Upper lobe of left lung (tissue), 4 donors: ENCODE results near the gene LYZ.

Experiments used
- POLR2A ChIP-seq, 4 donors: fragments of 450-650 bp; IDR thresholded peaks; one replicate each; pipeline ENCODE4 v1.5.1; 2016 to 2017; ENCODE audit warnings: antibody characterized with exemption in 4 of 4, mild to moderate bottlenecking in 2 of 4
- TF ChIP-seq, protein P1 (sequence below), 6 experiments: fragments of 450-650 bp in 4 of 6; fragments of 200-600 bp in 2 of 6; sonication (generic) in 2 of 6; IDR thresholded peaks; one replicate each; pipeline ENCODE4 v1.5.1; 2016 to 2019; ENCODE audit warnings: antibody characterized with exemption in 6 of 6

- TF ChIP-seq, protein P1, sequence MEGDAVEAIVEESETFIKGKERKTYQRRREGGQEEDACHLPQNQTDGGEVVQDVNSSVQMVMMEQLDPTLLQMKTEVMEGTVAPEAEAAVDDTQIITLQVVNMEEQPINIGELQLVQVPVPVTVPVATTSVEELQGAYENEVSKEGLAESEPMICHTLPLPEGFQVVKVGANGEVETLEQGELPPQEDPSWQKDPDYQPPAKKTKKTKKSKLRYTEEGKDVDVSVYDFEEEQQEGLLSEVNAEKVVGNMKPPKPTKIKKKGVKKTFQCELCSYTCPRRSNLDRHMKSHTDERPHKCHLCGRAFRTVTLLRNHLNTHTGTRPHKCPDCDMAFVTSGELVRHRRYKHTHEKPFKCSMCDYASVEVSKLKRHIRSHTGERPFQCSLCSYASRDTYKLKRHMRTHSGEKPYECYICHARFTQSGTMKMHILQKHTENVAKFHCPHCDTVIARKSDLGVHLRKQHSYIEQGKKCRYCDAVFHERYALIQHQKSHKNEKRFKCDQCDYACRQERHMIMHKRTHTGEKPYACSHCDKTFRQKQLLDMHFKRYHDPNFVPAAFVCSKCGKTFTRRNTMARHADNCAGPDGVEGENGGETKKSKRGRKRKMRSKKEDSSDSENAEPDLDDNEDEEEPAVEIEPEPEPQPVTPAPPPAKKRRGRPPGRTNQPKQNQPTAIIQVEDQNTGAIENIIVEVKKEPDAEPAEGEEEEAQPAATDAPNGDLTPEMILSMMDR (IDR thresholded peaks at IDR 0.05) = no peak
- TF ChIP-seq POLR2A (IDR thresholded peaks at IDR 0.05) = no peak
Measured at GRCh38 chr12:69309461-69309860, 38.7 kb upstream of the LYZ start.
